HCT116 (cell line): Measurements from ENCODE around the gene RBM38. TPM values are rescaled to one million over a fixed set of nuclear protein-coding genes. Genes with fewer than 3 reads are reported as not detected.
A peak's percentile ranks its signal among the peaks of the same experiment; 100 is the strongest.

Experiments used
- ATAC-seq: fragments of 200-7000 bp; cut with Tn5 transposase; 2 replicates; pipeline ENCODE4 v1.9.1; 2020; ENCODE audit warnings: mild to moderate bottlenecking, moderate library complexity
- BruUV-seq: library from RNA; stranded (reverse); fragments of 400-500 nt; replicated peaks from 2 replicates; lab custom pipeline; 2021; lab: Mats Ljungman, UMichigan
- CTCF ChIA-PET: fragments of 300-600 bp; sonication (Branson Sonifier 250); formaldehyde crosslinking; loops from one replicate; lab custom pipeline; 2021; ENCODE audit warnings: antibody characterized with exemption; lab: Charles Lee
- POLR2A ChIA-PET: fragments of 300-600, 350-600 bp; sonication (Branson Sonifier 250); formaldehyde crosslinking; loops from one replicate; lab custom pipeline; 2021; ENCODE audit warnings: antibody characterized with exemption; lab: Charles Lee
- RAD21 ChIA-PET, 2 experiments: fragments of 300-600 bp; sonication (Branson Sonifier 250); formaldehyde crosslinking; loops; one replicate each; lab custom pipeline; 2023; ENCODE audit warnings: low total read pairs in 2 of 2; ENCODE audit not compliant: uncharacterized antibody in 2 of 2, unreplicated experiment in 2 of 2, low non-redundant PET in 1 of 2; lab: Charles Lee
- DNase-seq: peaks from one replicate; pipeline ENCODE4 v3.0.0-alpha.2; 2010; ENCODE audit warnings: low read depth, low spot score
- H2AFZ ChIP-seq: fragments of 200-600 bp; shearing (Covaris generic), sonication (generic); 2 replicates; pipeline ENCODE4 v1.6.1; 2017; ENCODE audit warnings: low read depth, mixed run types, mixed read lengths, antibody characterized with exemption, low read length; ENCODE audit not compliant: poor library complexity, severe bottlenecking
- H3K27ac ChIP-seq: 2 replicates; pipeline ENCODE4 v1.5.1; 2012; ENCODE audit warnings: low read depth, low read length
- H3K27me3 ChIP-seq: fragments of 200-600 bp; sonication (generic); 2 replicates; pipeline ENCODE4 v1.6.1; 2016; ENCODE audit warnings: mixed run types, low read length, mixed read lengths; ENCODE audit not compliant: insufficient read depth
- H3K36me3 ChIP-seq, 2 experiments: fragments of 200-500 bp in 1 of 2; fragments of 200-600 bp in 1 of 2; sonication (Bioruptor generic) in 1 of 2; sonication (generic) in 1 of 2; 2 replicates each; pipeline versions ENCODE4 v1.5.1 to v1.6.1; 2014 to 2016; ENCODE audit warnings: low read length in 2 of 2, inconsistent platforms in 1 of 2, mixed read lengths in 1 of 2, mixed run types in 1 of 2; ENCODE audit not compliant: insufficient read depth in 2 of 2, control insufficient read depth in 1 of 2
- H3K4me1 ChIP-seq, 2 experiments: fragments of 200-600 bp in 1 of 2; sonication (generic) in 1 of 2; 2 replicates each; pipeline versions ENCODE4 v1.5.1 to v1.6.1; 2012 to 2017; ENCODE audit warnings: low read length in 2 of 2, inconsistent platforms in 1 of 2, mild to moderate bottlenecking in 1 of 2, mixed read lengths in 1 of 2, mixed run types in 1 of 2, moderate library complexity in 1 of 2; ENCODE audit not compliant: insufficient read depth in 2 of 2, control insufficient read depth in 1 of 2
- H3K4me2 ChIP-seq: fragments of 200-600 bp; sonication (generic); 2 replicates; pipeline ENCODE4 v1.6.1; 2017; ENCODE audit warnings: mixed run types, low read length, mixed read lengths
- H3K4me3 ChIP-seq, 2 experiments: fragments of 200-600 bp in 1 of 2; sonication (generic) in 1 of 2; replicated peaks in 1 of 2; 2 replicates each; pipeline ENCODE4 v1.5.1; 2011 to 2016; ENCODE audit warnings: low read length in 2 of 2, control low read depth in 1 of 2, low read depth in 1 of 2, mild to moderate bottlenecking in 1 of 2, mixed read lengths in 1 of 2, mixed run types in 1 of 2
- H3K79me2 ChIP-seq: fragments of 200-600 bp; sonication (generic); 2 replicates; pipeline ENCODE4 v1.6.1; 2017; ENCODE audit warnings: mild to moderate bottlenecking, mixed run types, low read length, moderate library complexity, mixed read lengths; ENCODE audit not compliant: insufficient read depth
- H3K9ac ChIP-seq: fragments of 200-600 bp; sonication (generic); 2 replicates; pipeline ENCODE4 v1.6.1; 2016; ENCODE audit warnings: low read length, mixed read lengths
- H3K9me2 ChIP-seq: fragments of 200-600 bp; sonication (generic), shearing (Covaris generic); 2 replicates; pipeline ENCODE4 v1.6.1; 2017; ENCODE audit warnings: mixed run types, mild to moderate bottlenecking, moderate library complexity; ENCODE audit not compliant: insufficient read depth
- H3K9me3 ChIP-seq, 2 experiments: fragments of 200-500 bp in 1 of 2; fragments of 200-600 bp in 1 of 2; sonication (Bioruptor generic) in 1 of 2; sonication (generic) in 1 of 2; 2 replicates each; pipeline ENCODE4 v1.6.1; 2014 to 2017; ENCODE audit warnings: low read length in 2 of 2, mixed read lengths in 2 of 2, inconsistent platforms in 1 of 2, low read depth in 1 of 2, mild to moderate bottlenecking in 1 of 2, mixed run types in 1 of 2, moderate library complexity in 1 of 2; ENCODE audit not compliant: control insufficient read depth in 1 of 2, insufficient read depth in 1 of 2
- H4K20me1 ChIP-seq: fragments of 200-600 bp; sonication (generic), shearing (Covaris generic); 2 replicates; pipeline ENCODE4 v1.6.1; 2017; ENCODE audit warnings: mixed run types, mild to moderate bottlenecking, moderate library complexity; ENCODE audit not compliant: insufficient read depth
- ATF3 ChIP-seq: IDR thresholded peaks from 2 replicates; pipeline ENCODE4 v1.6.1; 2012
- CBX3 ChIP-seq: IDR thresholded peaks from 2 replicates; pipeline ENCODE4 v1.6.1; 2012; ENCODE audit warnings: low read depth
- CEBPB ChIP-seq: IDR thresholded peaks from 2 replicates; pipeline ENCODE4 v1.6.1; 2012; ENCODE audit warnings: low read depth
- EGR1 ChIP-seq: IDR thresholded peaks from 2 replicates; pipeline ENCODE4 v1.6.1; 2012; ENCODE audit warnings: low read depth
- EZH2 ChIP-seq: fragments of 200-600 bp; sonication (generic); IDR thresholded peaks from 2 replicates; pipeline ENCODE4 v1.6.1; 2017; ENCODE audit warnings: antibody characterized with exemption, mixed run types
- EZH2phosphoT487 ChIP-seq: fragments of 200-600 bp; IDR thresholded peaks from 2 replicates; pipeline ENCODE4 v1.6.1; 2018; ENCODE audit warnings: antibody characterized with exemption, borderline replicate concordance
- FOSL1 ChIP-seq: IDR thresholded peaks from 2 replicates; pipeline ENCODE4 v1.6.1; 2012; ENCODE audit warnings: low read depth
- JUND ChIP-seq: IDR thresholded peaks from 2 replicates; pipeline ENCODE4 v1.6.1; 2012
- MAX ChIP-seq: IDR thresholded peaks from 2 replicates; pipeline ENCODE4 v1.6.1; 2012
- POLR2A ChIP-seq: IDR thresholded peaks from 2 replicates; pipeline ENCODE4 v1.7.0; 2011; ENCODE audit warnings: borderline replicate concordance; ENCODE audit not compliant: insufficient read depth, insufficient read length; ENCODE audit errors: extremely low read depth
- POLR2AphosphoS5 ChIP-seq: IDR thresholded peaks from 2 replicates; pipeline ENCODE4 v1.6.1; 2011; ENCODE audit warnings: mild to moderate bottlenecking, low read depth, low read length, moderate library complexity
- RAD21 ChIP-seq: IDR thresholded peaks from 2 replicates; pipeline ENCODE4 v1.6.1; 2012; ENCODE audit warnings: low read depth, mild to moderate bottlenecking
- SIN3A ChIP-seq: IDR thresholded peaks from 2 replicates; pipeline ENCODE4 v1.6.1; 2012; ENCODE audit warnings: low read depth
- SP1 ChIP-seq: IDR thresholded peaks from 2 replicates; pipeline ENCODE4 v1.6.1; 2012; ENCODE audit warnings: low read depth
- SRF ChIP-seq: IDR thresholded peaks from 2 replicates; pipeline ENCODE4 v1.6.1; 2012; ENCODE audit warnings: low read depth
- YY1 ChIP-seq: IDR thresholded peaks from 2 replicates; pipeline ENCODE4 v1.6.1; 2011; ENCODE audit warnings: low read length, low read depth, moderate library complexity, mild to moderate bottlenecking; ENCODE audit not compliant: insufficient replicate concordance; ENCODE audit errors: extremely low read depth
- ZBTB33 ChIP-seq: IDR thresholded peaks from 2 replicates; pipeline ENCODE4 v1.6.1; 2011; ENCODE audit warnings: mild to moderate bottlenecking, low read length, moderate library complexity; ENCODE audit not compliant: insufficient replicate concordance; ENCODE audit errors: extremely low read depth
- ZFX ChIP-seq: fragments of 450-650 bp; IDR thresholded peaks from 2 replicates; pipeline ENCODE4 v1.6.1; 2017
- ZNF274 ChIP-seq: fragments of 200-500 bp; sonication (Bioruptor generic); IDR thresholded peaks from 2 replicates; pipeline ENCODE4 v1.6.1; 2014; ENCODE audit warnings: mild to moderate bottlenecking, low read depth, low read length, inconsistent platforms
- intact Hi-C: fragments of 100-400 bp; cut with micrococcal nuclease; formaldehyde crosslinking; loops from 2 replicates; pipeline ENCODE4 v1.10.0; 2022
- total RNA-seq: library from RNA; stranded (reverse); gene quantifications from one replicate; pipeline ENCODE4 v1.2.1, GENCODE V29; 2021; ENCODE audit not compliant: unreplicated experiment

The RBM38 gene
- total RNA-seq, 1 experiment from 2014 or later, result 36.2 TPM

DNA sequence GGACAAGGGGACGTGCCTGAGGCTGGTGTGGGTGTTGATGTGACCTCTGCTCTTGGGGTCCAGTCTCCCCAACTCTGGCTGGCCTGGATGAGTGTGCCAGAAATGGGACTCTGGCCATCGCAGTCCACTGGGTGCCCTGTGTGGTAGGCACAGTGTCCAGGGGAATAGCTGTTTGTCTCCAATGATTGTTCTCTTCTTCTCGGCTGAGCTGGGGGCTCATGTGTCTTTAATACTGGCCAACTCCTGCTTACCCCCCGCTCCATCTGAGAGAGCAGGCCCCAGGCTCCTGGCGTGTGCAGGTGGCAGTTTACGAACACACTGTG is 45.0 kb downstream of the RBM38 start:
- peak overlapping the region in 1 of 2 experiments; percentile 42; a peak in 3 of 4 replicates for H3K4me3 ChIP-seq
- H3K27ac ChIP-seq, result peak overlapping the region; percentile 40
- intact Hi-C loops, result no loop called here
- H2AFZ ChIP-seq, result peak overlapping the region; percentile 92
- H3K9me2 ChIP-seq, result no peaks in the 10 kb centered on the region
- H3K4me1 ChIP-seq, result peaks cover 58 to 61% of the 10 kb centered on the region in 2 experiments
- H3K9ac ChIP-seq, result peak overlapping the region; percentile 52
- H4K20me1 ChIP-seq, result no peaks in the 10 kb centered on the region
- ChIA-PET CTCF (interaction anchor here (0.8 kb wide), 1 partner anchor 55 kb away, joined by 4 read pairs; no protein-coding TSS in a partner anchor), RAD21 (no interaction called here), POLR2A (no interaction called here)
- no peaks in the 10 kb centered on the region for H3K36me3 ChIP-seq
- no peaks in the 10 kb centered on the region for H3K79me2 ChIP-seq
- no peaks in the 10 kb centered on the region for H3K9me3 ChIP-seq
- no peak for ATAC-seq
- no peaks in the 10 kb centered on the region for H3K27me3 ChIP-seq
- BruUV-seq, result no TSS peak
- H3K4me2 ChIP-seq, result peak overlapping the region; percentile 86
- no peak for TF ChIP-seq EZH2phosphoT487
- no peak for DNase-seq

DNA sequence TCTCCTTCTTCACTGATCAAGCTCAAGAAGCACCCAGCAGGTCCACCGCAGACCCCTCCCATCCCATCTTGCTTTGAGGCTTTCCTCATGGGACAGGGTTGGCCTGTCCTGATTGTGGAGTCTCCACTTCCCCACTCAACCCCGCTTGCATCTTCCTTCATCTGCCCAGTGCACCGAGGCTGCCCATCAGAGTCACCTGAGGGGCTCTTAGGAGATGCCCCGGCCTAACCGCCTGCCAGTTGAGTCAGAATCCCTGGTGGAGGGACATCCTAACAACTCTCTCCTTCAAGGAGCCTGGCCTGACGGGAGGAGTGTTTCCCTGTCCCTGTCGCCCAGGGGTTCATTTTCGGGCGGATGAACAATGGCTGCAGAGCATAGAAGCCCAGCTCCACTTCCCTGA is 46.1 kb downstream of the RBM38 start:
- POLR2A ChIA-PET, result no interaction called here
- Histone ChIP-seq H3K9me3 (no peaks in the 10 kb centered on the region), H3K79me2 (no peaks in the 10 kb centered on the region), H3K9ac (no peak overlapping the region), H3K4me3 (no peak overlapping the region), H3K36me3 (no peaks in the 10 kb centered on the region), H4K20me1 (no peaks in the 10 kb centered on the region), H3K4me1 (peaks cover 58% of the 10 kb centered on the region in 2 experiments), H3K27me3 (no peaks in the 10 kb centered on the region), H3K4me2 (no peak overlapping the region), H2AFZ (no peak overlapping the region), H3K27ac (no peak overlapping the region), H3K9me2 (no peaks in the 10 kb centered on the region)
- intact Hi-C loops, result no loop called here
- ATAC-seq (no peak), DNase-seq (no peak)
- CTCF ChIA-PET, result no interaction called here
- BruUV-seq, result no TSS peak
- RAD21 ChIA-PET, result no interaction called here
- TF ChIP-seq FOSL1 (no peak), ZFX (no peak), EZH2phosphoT487 (no peak), SIN3A (no peak), POLR2AphosphoS5 (no peak), EZH2 (no peak), ATF3 (no peak), RAD21 (no peak), YY1 (no peak), ZNF274 (no peak), SRF (no peak), MAX (no peak), SP1 (no peak), CEBPB (no peak), EGR1 (no peak), JUND (no peak), CBX3 (no peak), ZBTB33 (no peak), POLR2A (no peak)
